ENCODE measurements around the gene KAZN.

Gene KAZN

GRCh38 chr1:15155888-15156741 lies 557.6 kb downstream of the KAZN start:
- no peak for DNase-seq (ENCODE audit: extremely low read depth, insufficient read length)
- TF ChIP-seq CTCF (IDR thresholded peaks at IDR 0.05; ENCODE audit: insufficient read depth, low read length, poor library complexity, severe bottlenecking), result no peak
- Histone ChIP-seq H3K36me3 (ENCODE audit: control insufficient read depth, insufficient read depth, low read length) (no peaks in the 10 kb centered on the region), H3K4me3 (replicated peaks; ENCODE audit: low read depth, low read length) (peak overlapping the region; percentile 8; the same call in 1 of the 2 replicates), H3K27me3 (replicated peaks; ENCODE audit: control insufficient read depth, insufficient read depth, low read length) (peaks cover 1% of the 10 kb centered on the region; the same call in 1 of the 2 replicates)

DNA sequence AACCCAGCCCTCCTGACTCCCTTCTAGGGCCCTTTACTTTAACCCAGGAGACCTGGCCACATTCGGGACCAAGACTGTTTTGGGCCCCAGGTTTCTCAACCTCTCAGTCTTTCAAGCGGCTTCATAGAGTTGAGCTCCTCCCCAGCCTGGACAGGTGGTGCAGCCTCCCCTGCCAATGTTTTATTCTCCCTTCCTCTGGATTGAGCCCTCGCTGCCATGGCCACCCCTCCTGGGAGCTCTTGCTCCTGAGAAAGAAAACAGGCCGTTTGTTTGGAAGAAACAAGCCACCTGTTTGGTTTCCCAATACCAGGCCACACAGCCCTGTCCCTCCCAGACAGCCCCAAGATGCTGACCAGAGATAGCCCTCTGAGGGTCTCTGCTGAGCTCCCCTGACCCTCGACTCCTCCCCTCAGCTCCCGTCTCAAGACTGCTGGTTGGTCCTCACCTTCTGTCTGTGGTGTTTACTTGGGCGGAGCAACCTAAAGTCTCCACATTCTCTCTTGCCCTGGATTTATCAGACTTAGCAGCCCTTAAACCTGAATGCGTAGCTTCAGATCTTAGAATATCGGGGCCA lies 558.4 kb downstream of the KAZN start:
- Histone ChIP-seq H3K36me3 (ENCODE audit: control insufficient read depth, insufficient read depth, low read length) (no peaks in the 10 kb centered on the region), H3K4me3 (replicated peaks; ENCODE audit: low read depth, low read length) (no peak overlapping the region), H3K27me3 (replicated peaks; ENCODE audit: control insufficient read depth, insufficient read depth, low read length) (peaks cover 1% of the 10 kb centered on the region; the same call in 1 of the 2 replicates)
- DNase-seq (ENCODE audit: extremely low read depth, insufficient read length), result no peak
- TF ChIP-seq CTCF (IDR thresholded peaks at IDR 0.05; ENCODE audit: insufficient read depth, low read length, poor library complexity, severe bottlenecking), result no peak

DNA sequence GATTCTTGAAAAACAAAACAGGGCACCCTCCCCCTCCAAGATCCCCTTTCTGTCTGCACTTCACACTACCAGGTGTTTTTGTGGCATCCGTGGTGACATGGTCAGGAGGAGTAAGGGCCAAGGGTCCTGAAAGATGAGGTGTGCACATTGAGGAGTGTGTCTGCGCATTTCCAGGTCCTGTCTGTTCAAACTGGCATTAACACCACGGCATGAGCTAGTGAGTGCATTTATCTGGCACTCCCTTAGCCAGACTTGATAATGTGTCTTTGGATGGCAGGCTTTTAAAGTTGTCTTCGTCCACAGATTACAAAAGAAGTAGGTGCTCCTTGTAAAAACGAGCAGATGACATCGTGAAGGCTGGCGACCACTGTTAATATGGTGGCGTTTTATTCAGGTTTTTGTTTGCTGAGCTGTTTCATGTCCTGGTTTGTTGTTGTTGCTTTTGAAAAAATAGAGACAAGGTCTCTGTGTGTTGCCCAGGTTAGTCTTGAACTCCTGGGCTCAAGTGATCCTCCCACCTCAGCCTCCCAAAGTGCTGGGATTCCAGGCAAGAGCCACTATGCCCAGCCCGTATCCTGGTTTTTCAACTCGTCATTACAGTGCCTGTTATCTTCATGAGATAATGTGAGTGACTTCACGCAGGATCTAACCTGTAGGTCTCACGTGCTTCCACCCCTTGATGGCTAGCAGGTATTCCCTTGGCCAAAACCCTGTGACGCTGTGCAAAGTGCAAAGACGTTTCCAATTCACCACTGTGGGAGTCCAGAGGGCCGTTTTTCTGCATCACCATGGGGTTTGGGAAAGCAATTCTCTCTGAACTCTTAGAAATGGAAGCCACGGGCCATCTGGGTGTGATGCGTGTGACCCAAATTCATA lies 559.3 kb downstream of the KAZN start:
- Histone ChIP-seq H3K27me3 (replicated peaks; ENCODE audit: control insufficient read depth, insufficient read depth, low read length) (no peaks in the 10 kb centered on the region; the same call in 1 of the 2 replicates), H3K36me3 (ENCODE audit: control insufficient read depth, insufficient read depth, low read length) (no peaks in the 10 kb centered on the region), H3K4me3 (replicated peaks; ENCODE audit: low read depth, low read length) (no peak overlapping the region)
- no peak for TF ChIP-seq CTCF (IDR thresholded peaks at IDR 0.05; ENCODE audit: insufficient read depth, low read length, poor library complexity, severe bottlenecking)
- DNase-seq (ENCODE audit: extremely low read depth, insufficient read length), result no peak

DNA sequence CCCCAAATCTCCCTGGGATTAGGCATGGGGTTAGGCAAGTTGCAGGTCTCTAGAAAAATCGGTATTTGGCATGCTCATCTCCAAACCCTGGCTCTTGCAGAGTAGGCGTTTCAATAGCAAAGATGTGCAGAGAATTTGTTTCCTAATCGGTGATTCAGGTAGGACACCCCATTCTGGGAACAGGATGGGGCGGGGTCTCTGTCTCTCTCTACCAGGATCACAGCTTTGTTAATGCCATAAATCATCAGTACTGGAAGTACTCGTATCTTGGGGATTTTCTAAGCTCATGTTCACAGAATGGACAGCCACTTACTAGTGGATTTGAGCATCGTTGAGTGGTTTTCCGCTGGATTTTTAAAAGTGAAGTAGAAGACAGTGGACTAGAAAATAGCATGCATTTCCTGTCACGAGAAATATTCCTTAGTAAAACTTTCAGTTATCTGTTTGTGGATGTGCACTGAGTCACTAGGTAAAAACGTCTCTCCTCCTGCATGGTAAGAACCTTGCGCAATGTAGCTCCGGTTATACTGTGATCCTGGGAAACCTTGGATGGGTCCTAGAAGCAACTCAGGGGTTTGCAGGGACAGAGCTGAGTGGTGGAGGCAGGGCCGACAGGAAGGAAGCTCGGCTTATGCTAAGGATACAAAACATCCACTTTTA lies 560.2 kb downstream of the KAZN start:
- TF ChIP-seq CTCF (IDR thresholded peaks at IDR 0.05; ENCODE audit: insufficient read depth, low read length, poor library complexity, severe bottlenecking), result no peak
- Histone ChIP-seq H3K4me3 (replicated peaks; ENCODE audit: low read depth, low read length) (no peak overlapping the region), H3K27me3 (replicated peaks; ENCODE audit: control insufficient read depth, insufficient read depth, low read length) (no peaks in the 10 kb centered on the region; the same call in 1 of the 2 replicates), H3K36me3 (ENCODE audit: control insufficient read depth, insufficient read depth, low read length) (no peaks in the 10 kb centered on the region)
- no peak for DNase-seq (ENCODE audit: extremely low read depth, insufficient read length)

GRCh38 chr1:15159166-15159555 lies 560.7 kb downstream of the KAZN start:
- Histone ChIP-seq H3K27me3 (replicated peaks; ENCODE audit: control insufficient read depth, insufficient read depth, low read length) (no peaks in the 10 kb centered on the region; the same call in 1 of the 2 replicates), H3K36me3 (ENCODE audit: control insufficient read depth, insufficient read depth, low read length) (no peaks in the 10 kb centered on the region), H3K4me3 (replicated peaks; ENCODE audit: low read depth, low read length) (no peak overlapping the region)
- DNase-seq (ENCODE audit: extremely low read depth, insufficient read length), result no peak
- no peak for TF ChIP-seq CTCF (IDR thresholded peaks at IDR 0.05; ENCODE audit: insufficient read depth, low read length, poor library complexity, severe bottlenecking)
